IMR-90 (cell line): ENCODE results near the gene MAGI3. TPM values are rescaled to one million over a fixed set of nuclear protein-coding genes. Genes with fewer than 3 reads are reported as not detected.

Experiments used
- ATAC-seq: fragments of 200-7000 bp; cut with Tn5 transposase; 2 replicates; pipeline ENCODE4 v1.9.1; 2020; ENCODE audit warnings: low read depth, mild to moderate bottlenecking, moderate library complexity
- BruUV-seq: library from RNA; stranded (reverse); fragments of 400-500 nt; replicated peaks from 2 replicates; lab custom pipeline; 2021; lab: Mats Ljungman, UMichigan
- CTCF ChIA-PET: fragments of 300-600 bp; formaldehyde crosslinking; extraction: SDS; loops from one replicate; lab custom pipeline; 2021; ENCODE audit warnings: antibody characterized with exemption; lab: Yijun Ruan, JAX
- POLR2A ChIA-PET: fragments of 300-600 bp; sonication (Branson Sonifier 250); formaldehyde crosslinking; loops from one replicate; lab custom pipeline; 2022; ENCODE audit warnings: antibody characterized with exemption; ENCODE audit not compliant: unreplicated experiment; lab: Charles Lee
- DNase-seq: peaks from one replicate; pipeline ENCODE4 v3.0.0; 2013
- H2AFZ ChIP-seq: replicated peaks from 2 replicates; pipeline ENCODE3; 2013; ENCODE audit warnings: low read length, mild to moderate bottlenecking; ENCODE audit not compliant: poor library complexity
- H2AK5ac ChIP-seq: 2 replicates; pipeline ENCODE4 v1.6.1; 2013; ENCODE audit warnings: low read depth, low read length, inconsistent platforms
- H2AK9ac ChIP-seq: replicated peaks from 2 replicates; pipeline ENCODE3; 2013; ENCODE audit warnings: mild to moderate bottlenecking, low read depth, low read length, moderate library complexity; ENCODE audit not compliant: poor library complexity
- H2BK120ac ChIP-seq: 2 replicates; pipeline ENCODE4 v1.6.1; 2013; ENCODE audit warnings: low read depth, low read length, inconsistent platforms
- H2BK15ac ChIP-seq: 3 replicates; pipeline ENCODE4 v1.6.1; 2013; ENCODE audit warnings: low read depth, low read length, inconsistent platforms
- H2BK20ac ChIP-seq: 2 replicates; pipeline ENCODE4 v1.6.1; 2013; ENCODE audit warnings: low read depth, mild to moderate bottlenecking, inconsistent platforms, low read length, moderate library complexity
- H2BK5ac ChIP-seq: 2 replicates; pipeline ENCODE4 v1.6.1; 2013; ENCODE audit warnings: mild to moderate bottlenecking, low read depth, low read length, inconsistent platforms; ENCODE audit not compliant: poor library complexity, severe bottlenecking
- H3K14ac ChIP-seq: replicated peaks from 2 replicates; pipeline ENCODE4 v1.6.1; 2013; ENCODE audit warnings: low read depth, low read length, inconsistent platforms
- H3K18ac ChIP-seq: 2 replicates; pipeline ENCODE4 v1.6.1; 2013; ENCODE audit warnings: low read depth, low read length, control low read depth
- H3K23ac ChIP-seq: 2 replicates; pipeline ENCODE4 v1.6.1; 2013; ENCODE audit warnings: low read depth, low read length, inconsistent platforms
- H3K27ac ChIP-seq: 2 replicates; pipeline ENCODE4 v1.5.1; 2013; ENCODE audit warnings: mild to moderate bottlenecking, control low read depth, low read length; ENCODE audit not compliant: insufficient read depth
- H3K27me3 ChIP-seq: 2 replicates; pipeline ENCODE4 v1.6.1; 2013; ENCODE audit warnings: low read length; ENCODE audit not compliant: control insufficient read depth, insufficient read depth
- H3K36me3 ChIP-seq: 2 replicates; pipeline ENCODE4 v1.6.1; 2013; ENCODE audit warnings: low read length, mixed read lengths; ENCODE audit not compliant: control insufficient read depth, insufficient read depth
- H3K4ac ChIP-seq: 2 replicates; pipeline ENCODE4 v1.6.1; 2013; ENCODE audit warnings: low read depth, low read length, inconsistent platforms
- H3K4me1 ChIP-seq: 2 replicates; pipeline ENCODE4 v1.6.1; 2013; ENCODE audit warnings: low read length, mixed read lengths; ENCODE audit not compliant: control insufficient read depth, insufficient read depth
- H3K4me2 ChIP-seq: 2 replicates; pipeline ENCODE4 v1.6.1; 2013; ENCODE audit warnings: low read depth, mild to moderate bottlenecking, control low read depth, low read length, moderate library complexity
- H3K4me3 ChIP-seq: 2 replicates; pipeline ENCODE4 v1.5.1; 2013; ENCODE audit warnings: low read depth, mild to moderate bottlenecking, control low read depth, low read length, moderate library complexity; ENCODE audit not compliant: insufficient read depth
- H3K56ac ChIP-seq: 2 replicates; pipeline ENCODE4 v1.6.1; 2013; ENCODE audit warnings: low read length, inconsistent platforms; ENCODE audit not compliant: insufficient read depth; ENCODE audit errors: extremely low read depth
- H3K79me1 ChIP-seq, 2 experiments: 2 replicates each; pipeline ENCODE4 v1.6.1; 2013; ENCODE audit warnings: low read length in 2 of 2, inconsistent platforms in 1 of 2, low read depth in 1 of 2
- H3K9ac ChIP-seq: 2 replicates; pipeline ENCODE4 v1.6.1; 2013; ENCODE audit warnings: low read depth, low read length, control low read depth
- H3K9me1 ChIP-seq: 2 replicates; pipeline ENCODE4 v1.6.1; 2013; ENCODE audit warnings: low read length, inconsistent platforms; ENCODE audit not compliant: insufficient read depth
- H3K9me3 ChIP-seq: 2 replicates; pipeline ENCODE4 v1.6.1; 2013; ENCODE audit warnings: low read length; ENCODE audit not compliant: control insufficient read depth, insufficient read depth
- H4K20me1 ChIP-seq: 2 replicates; pipeline ENCODE4 v1.6.1; 2013; ENCODE audit warnings: low read length, inconsistent platforms; ENCODE audit not compliant: insufficient read depth
- H4K5ac ChIP-seq: 2 replicates; pipeline ENCODE4 v1.6.1; 2013; ENCODE audit warnings: mild to moderate bottlenecking, low read depth, low read length, control low read depth
- H4K8ac ChIP-seq, 2 experiments: 2 replicates each; pipeline ENCODE4 v1.6.1; 2013; ENCODE audit warnings: low read depth in 2 of 2, low read length in 2 of 2, control low read depth in 1 of 2, inconsistent platforms in 1 of 2
- H4K91ac ChIP-seq: 2 replicates; pipeline ENCODE4 v1.6.1; 2013; ENCODE audit warnings: low read depth, low read length, inconsistent platforms; ENCODE audit not compliant: insufficient read depth
- BHLHE40 ChIP-seq: fragments of 150-350 bp; IDR thresholded peaks from 2 replicates; pipeline ENCODE4 v1.6.1; 2016; ENCODE audit warnings: mild to moderate bottlenecking, low read depth, low read length
- CEBPB ChIP-seq: IDR thresholded peaks from 2 replicates; pipeline ENCODE4 v1.6.1; 2012; ENCODE audit warnings: low read depth, low read length, improper control_type of control experiment
- CHD1 ChIP-seq: IDR thresholded peaks from 2 replicates; pipeline ENCODE4 v1.6.1; 2012; ENCODE audit warnings: low read depth, low read length, improper control_type of control experiment
- CTCF ChIP-seq: conservative IDR thresholded peaks from 2 replicates; pipeline ENCODE4 v1.5.1; 2012; ENCODE audit warnings: mild to moderate bottlenecking, low read depth, low read length, improper control_type of control experiment
- ELK1 ChIP-seq: fragments of 150-350 bp; IDR thresholded peaks from 2 replicates; pipeline ENCODE4 v1.6.1; 2016; ENCODE audit warnings: low read depth, mild to moderate bottlenecking, low read length, moderate library complexity, borderline replicate concordance
- FOS ChIP-seq: fragments of 150-350 bp; IDR thresholded peaks from 2 replicates; pipeline ENCODE4 v1.6.1; 2016; ENCODE audit warnings: low read depth, low read length
- MAFK ChIP-seq: IDR thresholded peaks from 2 replicates; pipeline ENCODE4 v1.6.1; 2012; ENCODE audit warnings: low read depth, low read length, improper control_type of control experiment
- MAZ ChIP-seq: IDR thresholded peaks from 2 replicates; pipeline ENCODE4 v1.6.1; 2012; ENCODE audit warnings: low read depth, mild to moderate bottlenecking, low read length, improper control_type of control experiment, moderate library complexity, borderline replicate concordance
- MXI1 ChIP-seq: IDR thresholded peaks from 2 replicates; pipeline ENCODE4 v1.6.1; 2012; ENCODE audit warnings: low read depth, mild to moderate bottlenecking, low read length, moderate library complexity, borderline replicate concordance
- POLR2A ChIP-seq: IDR thresholded peaks from 2 replicates; pipeline ENCODE4 v1.6.1; 2012; ENCODE audit warnings: mild to moderate bottlenecking, low read depth, low read length
- RAD21 ChIP-seq: IDR thresholded peaks from 2 replicates; pipeline ENCODE4 v1.6.1; 2012; ENCODE audit warnings: low read length, improper control_type of control experiment
- RCOR1 ChIP-seq: IDR thresholded peaks from 2 replicates; pipeline ENCODE4 v1.6.1; 2012; ENCODE audit warnings: mild to moderate bottlenecking, low read length, improper control_type of control experiment; ENCODE audit not compliant: insufficient replicate concordance
- RFX5 ChIP-seq: IDR thresholded peaks from 2 replicates; pipeline ENCODE4 v1.8.0; 2012; ENCODE audit warnings: low read depth, mild to moderate bottlenecking, low read length, moderate library complexity
- SMC3 ChIP-seq: fragments of 150-350 bp; IDR thresholded peaks from 2 replicates; pipeline ENCODE4 v1.6.1; 2016; ENCODE audit warnings: low read depth, mild to moderate bottlenecking, antibody characterized with exemption, low read length, moderate library complexity
- USF2 ChIP-seq: fragments of 150-350 bp; IDR thresholded peaks from 2 replicates; pipeline ENCODE4 v1.6.1; 2017; ENCODE audit warnings: mild to moderate bottlenecking, antibody characterized with exemption, low read length, low read depth
- WGBS, 2 experiments: methylation state at CpG; one replicate each; pipeline versions ENCODE4 v1.1.5 to v1.1.7; 2013; ENCODE audit warnings: missing lambda C conversion rate in 2 of 2; ENCODE audit not compliant: insufficient read length in 1 of 2; ENCODE audit errors: extremely low coverage in 2 of 2; 5-methylcytosine and 5-hydroxymethylcytosine counted together
- dilution Hi-C: fragments of 300-500 bp; cut with HindIII; formaldehyde crosslinking; loops from one replicate; pipeline ENCODE4 v1.14.3; 2018; ENCODE audit warnings: low sequenced_read_pairs; ENCODE audit not compliant: unreplicated experiment
- in situ Hi-C: fragments of 300-500 bp; cut with MboI; formaldehyde crosslinking; loops from 3 replicates; pipeline ENCODE4 v1.14.3; 2019; ENCODE audit warnings: low sequenced_read_pairs, inconsistent platforms, mixed read lengths
- intact Hi-C: fragments of 100-400 bp; cut with micrococcal nuclease; formaldehyde crosslinking; loops from 2 replicates; pipeline ENCODE4 v1.10.0; 2022
- polyA plus RNA-seq, 3 experiments: library from polyadenylated mRNA; depleted of rRNA; stranded (reverse); fragments of >200 nt; gene quantifications; 2 replicates each; pipeline ENCODE4 v1.2.3, GENCODE V29; 2012; ENCODE audit warnings: low replicate concordance in 1 of 3
- total RNA-seq: library from RNA; depleted of rRNA; stranded (reverse); fragments of >200 nt; gene quantifications from 2 replicates; pipeline ENCODE4 v1.2.3, GENCODE V29; 2012

The MAGI3 gene
- total and polyA plus RNA-seq, 2 of the 4 experiments (the other 2 are of a cell fraction) = 2.5 to 8.8 TPM

DNA sequence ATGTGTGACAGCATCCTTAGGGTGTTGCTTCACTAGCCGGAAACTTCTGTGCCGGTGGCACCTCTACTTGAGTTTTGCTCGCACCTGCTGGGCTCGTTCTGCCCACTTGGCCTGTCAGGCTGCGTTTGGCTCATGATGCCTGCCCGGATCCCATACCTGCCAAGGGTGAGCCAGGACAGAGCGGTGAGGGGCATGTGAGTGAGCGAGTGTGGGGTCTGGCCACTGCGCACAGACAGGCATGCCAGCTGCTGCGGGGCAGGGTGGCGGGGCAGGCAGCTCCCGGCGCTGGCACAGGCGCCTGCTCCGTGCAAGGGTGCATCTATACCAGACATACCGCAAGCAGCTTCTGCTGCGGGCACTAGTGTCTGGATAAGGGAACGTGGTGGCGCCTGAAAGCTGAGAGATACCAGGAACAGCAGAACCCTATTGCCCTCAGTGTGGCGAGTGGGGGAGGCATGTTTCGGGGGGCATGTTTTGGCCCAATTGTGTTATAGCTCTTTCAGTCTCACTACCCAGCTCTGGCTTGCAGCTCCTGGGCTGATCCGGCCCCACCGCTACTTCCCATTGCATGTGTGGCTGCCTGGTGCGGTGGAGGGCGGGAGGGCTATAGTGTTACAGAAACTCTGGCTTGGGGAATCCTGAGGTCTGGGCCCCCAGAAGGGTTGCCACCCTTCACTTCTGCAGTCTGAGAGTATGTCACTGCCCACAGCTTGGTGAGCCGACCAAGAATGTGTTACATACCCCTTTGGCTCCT lies 32.2 kb downstream of the MAGI3 start:
- Histone ChIP-seq H3K36me3 (peaks cover 3% of the 10 kb centered on the region; the same call in 1 of the 2 replicates), H3K27me3 (no peaks in the 10 kb centered on the region), H2BK20ac (no peak overlapping the region), H3K27ac (no peak overlapping the region), H2AK9ac (no peak overlapping the region), H4K91ac (no peak overlapping the region), H2BK120ac (no peak overlapping the region), H3K14ac (no peak overlapping the region), H3K9ac (no peak overlapping the region), H3K4me2 (no peak overlapping the region), H3K56ac (no peak overlapping the region), H3K9me1 (peaks cover 5% of the 10 kb centered on the region; the same call in 1 of the 2 replicates), H2BK5ac (no peak overlapping the region), H3K4me1 (no peaks in the 10 kb centered on the region), H3K4ac (no peak overlapping the region), H3K9me3 (peaks cover 6% of the 10 kb centered on the region), H3K23ac (no peak overlapping the region), H2BK15ac (no peak overlapping the region), H3K4me3 (no peak overlapping the region), H4K8ac (no peak overlapping the region), H2AFZ (no peak overlapping the region), H2AK5ac (no peak overlapping the region), H3K18ac (no peak overlapping the region), H4K5ac (no peak overlapping the region), H3K79me1 (peaks cover 10 to 13% of the 10 kb centered on the region in 2 experiments; a peak in 3 of 4 replicates), H4K20me1 (no peaks in the 10 kb centered on the region)
- ATAC-seq = no peak
- no TSS peak for BruUV-seq
- 93% methylated on average over 6 of the region's 26 CpGs; no CpG with 5 or more reads in 1 of the 2 experiments for WGBS, 2 experiments
- dilution Hi-C loops (no loop called here), intact Hi-C loops (no loop called here), in situ Hi-C loops (no loop called here)
- POLR2A ChIA-PET = no interaction called here
- DNase-seq = no peak
- CTCF ChIA-PET = no interaction called here
- TF ChIP-seq RFX5 (no peak), CHD1 (no peak), RAD21 (no peak), FOS (no peak), RCOR1 (no peak), USF2 (no peak), MAZ (no peak), MXI1 (no peak), ELK1 (no peak), POLR2A (no peak), SMC3 (no peak), BHLHE40 (no peak), CTCF (no peak), CEBPB (no peak), MAFK (no peak)
